RWPE1 (cell line): ENCODE data around the gene KDM6A.

ENCODE experiments used
- CTCF ChIA-PET: fragments of 350-600 bp; sonication (Branson Sonifier 250); formaldehyde crosslinking; extraction: SDS; loops from one replicate; lab custom pipeline; 2021; lab: Yijun Ruan, JAX
- POLR2A ChIA-PET: fragments of 400-600 bp; formaldehyde crosslinking; extraction: SDS; loops from one replicate; lab custom pipeline; 2020; ENCODE audit warnings: antibody characterized with exemption; ENCODE audit not compliant: low non-redundant PET; lab: Yijun Ruan, JAX
- DNase-seq: peaks from one replicate; pipeline ENCODE4 v3.0.0; 2012; ENCODE audit warnings: low spot score
- H3K27ac ChIP-seq: fragments of 450-650 bp; 2 replicates; pipeline ENCODE4 v1.5.1; 2017
- TF ChIP-seq, protein P1 (sequence below): fragments of 450-650 bp; conservative IDR thresholded peaks from 2 replicates; pipeline ENCODE4 v1.5.1; 2017; ENCODE audit warnings: low read depth, mild to moderate bottlenecking

KDM6A gene

GRCh38 chrX:45157647-45158046, 284.7 kb downstream of the KDM6A start:
- ChIA-PET POLR2A (no interaction called here), CTCF (no interaction called here)
- DNase-seq, result no peak
- H3K27ac ChIP-seq, result no peak overlapping the region
- TF ChIP-seq, protein P1, sequence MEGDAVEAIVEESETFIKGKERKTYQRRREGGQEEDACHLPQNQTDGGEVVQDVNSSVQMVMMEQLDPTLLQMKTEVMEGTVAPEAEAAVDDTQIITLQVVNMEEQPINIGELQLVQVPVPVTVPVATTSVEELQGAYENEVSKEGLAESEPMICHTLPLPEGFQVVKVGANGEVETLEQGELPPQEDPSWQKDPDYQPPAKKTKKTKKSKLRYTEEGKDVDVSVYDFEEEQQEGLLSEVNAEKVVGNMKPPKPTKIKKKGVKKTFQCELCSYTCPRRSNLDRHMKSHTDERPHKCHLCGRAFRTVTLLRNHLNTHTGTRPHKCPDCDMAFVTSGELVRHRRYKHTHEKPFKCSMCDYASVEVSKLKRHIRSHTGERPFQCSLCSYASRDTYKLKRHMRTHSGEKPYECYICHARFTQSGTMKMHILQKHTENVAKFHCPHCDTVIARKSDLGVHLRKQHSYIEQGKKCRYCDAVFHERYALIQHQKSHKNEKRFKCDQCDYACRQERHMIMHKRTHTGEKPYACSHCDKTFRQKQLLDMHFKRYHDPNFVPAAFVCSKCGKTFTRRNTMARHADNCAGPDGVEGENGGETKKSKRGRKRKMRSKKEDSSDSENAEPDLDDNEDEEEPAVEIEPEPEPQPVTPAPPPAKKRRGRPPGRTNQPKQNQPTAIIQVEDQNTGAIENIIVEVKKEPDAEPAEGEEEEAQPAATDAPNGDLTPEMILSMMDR, result no peak
